ENCODE data around the gene ACSM4.

The ACSM4 gene

DNA sequence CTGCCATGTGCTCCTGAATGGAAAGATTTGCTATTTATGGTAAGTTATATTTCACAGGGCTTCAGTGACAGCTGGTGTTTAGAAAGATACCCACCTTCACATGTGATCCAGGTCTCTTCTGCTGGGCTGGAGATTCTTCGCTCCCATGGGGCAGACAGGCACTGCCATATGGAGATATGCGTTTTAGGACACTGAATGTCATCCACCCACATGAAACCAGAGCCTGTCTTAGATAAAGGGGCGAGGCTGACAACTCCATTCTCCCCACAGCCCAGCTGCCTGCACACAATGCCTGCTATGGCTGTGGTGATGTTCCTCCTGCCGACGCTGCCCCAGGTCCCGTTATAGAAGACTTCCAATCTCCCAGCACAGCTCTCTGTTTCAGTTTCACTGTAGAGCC is 69.4 kb downstream of the ACSM4 start:
- peak; percentile 15 for DNase-seq
- Histone ChIP-seq H2BK5ac (ENCODE audit: low read length) (no peak overlapping the region), H3K18ac (ENCODE audit: low read length) (no peak overlapping the region), H2BK15ac (replicated peaks; ENCODE audit: low read depth) (no peak overlapping the region), H3K56ac (ENCODE audit: low read length) (no peak overlapping the region), H3K23ac (ENCODE audit: low read length) (no peak overlapping the region), H3K27me3 (ENCODE audit: insufficient read depth, low read length, poor library complexity) (no peaks in the 10 kb centered on the region), H2BK120ac (ENCODE audit: low read depth, low read length) (no peak overlapping the region), H3K4me3 (ENCODE audit: low read length) (no peak overlapping the region), H3K27ac (ENCODE audit: low read depth, low read length) (no peak overlapping the region), H3K79me1 (ENCODE audit: low read length) (no peaks in the 10 kb centered on the region), H4K5ac (ENCODE audit: low read length) (no peak overlapping the region), H3K4me1 (ENCODE audit: control insufficient read depth, low read depth, low read length) (no peaks in the 10 kb centered on the region), H3K79me2 (ENCODE audit: control insufficient read depth, insufficient read depth, low read length) (no peaks in the 10 kb centered on the region), H3K4ac (ENCODE audit: low read depth, low read length) (no peak overlapping the region), H3K9ac (ENCODE audit: low read length) (no peak overlapping the region), H2AK5ac (ENCODE audit: low read length) (no peak overlapping the region), H3K36me3 (ENCODE audit: control insufficient read depth, insufficient read depth, low read length) (no peaks in the 10 kb centered on the region), H4K8ac (ENCODE audit: low read depth, low read length) (no peak overlapping the region), H3K4me2 (ENCODE audit: low read length) (no peak overlapping the region)
- WGBS (ENCODE audit: extremely low coverage, insufficient coverage, low lambda C conversion rate) = no CpG with 5 or more reads among the region's 6 CpGs

DNA sequence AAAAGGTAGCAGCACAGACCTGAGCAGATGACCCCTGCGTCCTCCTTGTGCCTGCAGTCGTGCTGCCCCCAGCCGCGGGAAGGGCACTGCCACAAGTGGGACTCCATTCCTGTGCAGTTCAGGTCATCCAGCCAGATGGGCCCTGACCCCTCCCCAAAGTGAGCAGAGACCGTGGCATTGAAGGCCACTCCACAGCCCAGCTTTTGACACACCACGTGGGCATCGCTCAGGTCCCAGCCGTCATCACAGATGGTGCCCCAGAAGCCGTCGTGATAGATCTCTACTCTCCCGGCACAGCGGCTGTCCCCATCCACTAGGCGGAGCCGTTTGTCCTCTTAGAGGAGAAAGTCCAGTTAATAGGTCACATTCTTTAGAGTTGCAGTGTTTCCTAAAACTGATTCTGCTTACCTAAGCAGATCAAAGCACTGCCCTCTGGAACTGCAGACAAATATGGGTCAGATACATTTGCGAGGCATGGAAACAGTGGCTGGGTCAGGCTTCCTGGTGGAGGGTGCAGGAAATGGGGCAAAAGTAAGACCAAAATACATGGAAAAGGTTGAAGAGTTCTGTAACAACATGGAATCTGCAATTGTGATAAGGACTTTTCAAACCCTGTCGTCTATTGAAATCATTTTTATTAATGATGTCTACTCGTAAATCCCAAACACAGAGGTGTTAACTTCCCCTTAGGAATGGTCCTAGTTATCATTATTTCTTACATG is 70.7 kb downstream of the ACSM4 start:
- Histone ChIP-seq H3K27me3 (ENCODE audit: insufficient read depth, low read length, poor library complexity) (no peaks in the 10 kb centered on the region), H2BK15ac (replicated peaks; ENCODE audit: low read depth) (no peak overlapping the region), H3K56ac (ENCODE audit: low read length) (peak overlapping the region; percentile 11), H3K4me1 (ENCODE audit: control insufficient read depth, low read depth, low read length) (no peaks in the 10 kb centered on the region), H2AK5ac (ENCODE audit: low read length) (no peak overlapping the region), H4K8ac (ENCODE audit: low read depth, low read length) (no peak overlapping the region), H2BK120ac (ENCODE audit: low read depth, low read length) (no peak overlapping the region), H2BK5ac (ENCODE audit: low read length) (no peak overlapping the region), H4K5ac (ENCODE audit: low read length) (no peak overlapping the region), H3K36me3 (ENCODE audit: control insufficient read depth, insufficient read depth, low read length) (no peaks in the 10 kb centered on the region), H3K4me2 (ENCODE audit: low read length) (no peak overlapping the region), H3K79me1 (ENCODE audit: low read length) (no peaks in the 10 kb centered on the region), H3K79me2 (ENCODE audit: control insufficient read depth, insufficient read depth, low read length) (no peaks in the 10 kb centered on the region), H3K4ac (ENCODE audit: low read depth, low read length) (no peak overlapping the region), H3K4me3 (ENCODE audit: low read length) (no peak overlapping the region), H3K18ac (ENCODE audit: low read length) (no peak overlapping the region), H3K23ac (ENCODE audit: low read length) (no peak overlapping the region), H3K27ac (ENCODE audit: low read depth, low read length) (no peak overlapping the region), H3K9ac (ENCODE audit: low read length) (no peak overlapping the region)
- no CpG with 5 or more reads among the region's 17 CpGs for WGBS (ENCODE audit: extremely low coverage, insufficient coverage, low lambda C conversion rate)
- DNase-seq = peak; percentile 85

DNA sequence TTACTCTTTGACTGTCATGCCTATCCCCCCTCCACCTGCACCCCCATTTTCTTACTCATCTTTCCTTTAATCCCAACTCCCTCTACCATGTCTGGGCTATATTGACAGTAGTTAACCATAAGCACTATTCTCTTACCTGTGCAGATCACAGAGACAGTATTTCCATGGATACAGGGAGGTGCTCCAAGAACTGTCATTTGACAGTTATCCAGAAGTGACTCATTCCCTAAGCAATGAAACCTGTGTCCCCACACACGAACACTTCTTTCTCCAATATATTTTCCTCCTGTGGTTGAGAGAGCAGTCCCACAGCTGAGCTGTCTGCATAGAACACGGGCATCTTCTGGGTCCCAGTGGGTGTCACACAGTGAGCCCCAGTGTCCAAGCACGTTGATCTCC is 71.3 kb downstream of the ACSM4 start:
- Histone ChIP-seq H3K4me1 (ENCODE audit: control insufficient read depth, low read depth, low read length) (no peaks in the 10 kb centered on the region), H3K79me2 (ENCODE audit: control insufficient read depth, insufficient read depth, low read length) (no peaks in the 10 kb centered on the region), H2BK120ac (ENCODE audit: low read depth, low read length) (no peak overlapping the region), H4K8ac (ENCODE audit: low read depth, low read length) (no peak overlapping the region), H2BK15ac (replicated peaks; ENCODE audit: low read depth) (no peak overlapping the region), H3K36me3 (ENCODE audit: control insufficient read depth, insufficient read depth, low read length) (no peaks in the 10 kb centered on the region), H3K79me1 (ENCODE audit: low read length) (no peaks in the 10 kb centered on the region), H3K4ac (ENCODE audit: low read depth, low read length) (no peak overlapping the region), H3K27ac (ENCODE audit: low read depth, low read length) (no peak overlapping the region), H2AK5ac (ENCODE audit: low read length) (no peak overlapping the region), H2BK5ac (ENCODE audit: low read length) (no peak overlapping the region), H4K5ac (ENCODE audit: low read length) (no peak overlapping the region), H3K56ac (ENCODE audit: low read length) (no peak overlapping the region), H3K4me3 (ENCODE audit: low read length) (no peak overlapping the region), H3K4me2 (ENCODE audit: low read length) (no peak overlapping the region), H3K9ac (ENCODE audit: low read length) (no peak overlapping the region), H3K23ac (ENCODE audit: low read length) (no peak overlapping the region), H3K27me3 (ENCODE audit: insufficient read depth, low read length, poor library complexity) (no peaks in the 10 kb centered on the region), H3K18ac (ENCODE audit: low read length) (no peak overlapping the region)
- no CpG with 5 or more reads among the region's 3 CpGs for WGBS (ENCODE audit: extremely low coverage, insufficient coverage, low lambda C conversion rate)
- DNase-seq = no peak

DNA sequence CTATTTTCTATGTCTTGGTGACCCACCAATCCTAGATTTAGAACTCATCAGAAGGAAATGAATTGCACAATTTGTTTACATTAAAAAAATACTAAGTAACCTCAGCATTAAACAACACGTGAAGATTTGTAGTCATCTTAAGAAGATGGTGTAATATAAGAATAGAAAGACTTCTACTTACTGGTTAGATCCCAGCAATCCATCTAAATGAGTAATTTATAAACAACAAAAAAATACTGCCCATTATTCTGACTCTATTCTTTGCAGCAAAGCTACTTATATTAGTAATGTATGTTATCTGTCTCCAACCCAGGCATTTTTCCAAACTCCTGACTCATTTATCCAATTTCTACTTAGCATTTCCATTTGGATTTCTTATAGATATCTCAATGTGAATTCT is 72.3 kb downstream of the ACSM4 start:
- H3K23ac ChIP-seq (ENCODE audit: low read length) = no peak overlapping the region
- H4K8ac ChIP-seq (ENCODE audit: low read depth, low read length) = no peak overlapping the region
- H3K79me1 ChIP-seq (ENCODE audit: low read length) = no peaks in the 10 kb centered on the region
- H3K4ac ChIP-seq (ENCODE audit: low read depth, low read length) = no peak overlapping the region
- no peaks in the 10 kb centered on the region for H3K79me2 ChIP-seq (ENCODE audit: control insufficient read depth, insufficient read depth, low read length)
- no peak overlapping the region for H3K27ac ChIP-seq (ENCODE audit: low read depth, low read length)
- no CpG with 5 or more reads among the region's 1 CpG for WGBS (ENCODE audit: extremely low coverage, insufficient coverage, low lambda C conversion rate)
- no peaks in the 10 kb centered on the region for H3K4me1 ChIP-seq (ENCODE audit: control insufficient read depth, low read depth, low read length)
- H2BK15ac ChIP-seq (replicated peaks; ENCODE audit: low read depth) = no peak overlapping the region
- H3K56ac ChIP-seq (ENCODE audit: low read length) = no peak overlapping the region
- no peak overlapping the region for H3K18ac ChIP-seq (ENCODE audit: low read length)
- no peak overlapping the region for H2AK5ac ChIP-seq (ENCODE audit: low read length)
- no peak for DNase-seq
- H2BK5ac ChIP-seq (ENCODE audit: low read length) = no peak overlapping the region
- H3K9ac ChIP-seq (ENCODE audit: low read length) = no peak overlapping the region
- H3K36me3 ChIP-seq (ENCODE audit: control insufficient read depth, insufficient read depth, low read length) = no peaks in the 10 kb centered on the region
- H4K5ac ChIP-seq (ENCODE audit: low read length) = no peak overlapping the region
- H2BK120ac ChIP-seq (ENCODE audit: low read depth, low read length) = no peak overlapping the region
- H3K4me2 ChIP-seq (ENCODE audit: low read length) = no peak overlapping the region
- H3K4me3 ChIP-seq (ENCODE audit: low read length) = no peak overlapping the region
- H3K27me3 ChIP-seq (ENCODE audit: insufficient read depth, low read length, poor library complexity) = no peaks in the 10 kb centered on the region
